ENCODE data around the gene HMCN2.
A peak's percentile ranks its signal among the peaks of the same experiment; 100 is the strongest.
"Not testable (repeated sequence)": the region's sequence is repeated elsewhere in the genome, so short reads cannot be mapped to it uniquely, and the experiment has no call there.

Gene HMCN2

DNA sequence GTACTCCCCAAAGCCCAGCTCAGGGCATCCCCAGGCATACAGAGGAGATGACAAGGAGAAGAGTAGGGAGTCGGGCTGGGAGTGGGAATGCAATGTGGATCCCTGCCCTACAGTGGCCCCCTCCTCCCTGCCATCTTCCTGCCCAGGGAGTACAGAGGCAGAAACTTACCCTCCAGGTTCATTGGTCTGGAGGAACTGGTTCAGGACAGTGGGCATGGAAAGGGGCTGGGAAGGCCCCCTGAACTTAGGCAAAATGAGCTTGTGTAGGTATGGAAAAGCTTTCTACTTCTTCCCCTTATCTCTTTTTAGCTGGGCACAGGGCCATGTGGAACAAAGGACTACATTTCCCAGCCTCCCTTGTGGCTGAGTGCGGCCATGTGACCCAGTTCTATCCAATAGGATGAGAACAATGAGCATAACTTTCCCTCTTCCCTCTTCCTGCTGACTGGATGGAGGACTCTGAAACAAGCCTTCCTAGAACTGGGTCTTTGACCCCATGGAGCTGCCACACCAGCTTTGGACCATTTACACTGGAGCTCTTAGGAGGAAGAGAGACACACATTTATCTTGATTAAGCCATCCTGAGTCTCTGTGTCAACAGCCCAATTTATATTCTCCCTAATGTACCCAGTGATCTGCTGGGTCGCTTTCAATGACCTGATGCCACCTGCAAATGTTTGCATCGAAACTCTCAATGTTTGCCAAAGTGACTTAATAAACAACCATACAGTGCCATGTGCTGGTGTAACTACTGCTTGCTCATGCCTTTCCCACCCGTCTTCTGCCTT is 25.0 kb upstream of the HMCN2 start:
- DNase-seq (ENCODE audit: low read depth in 2 of 2) = no peak

DNA sequence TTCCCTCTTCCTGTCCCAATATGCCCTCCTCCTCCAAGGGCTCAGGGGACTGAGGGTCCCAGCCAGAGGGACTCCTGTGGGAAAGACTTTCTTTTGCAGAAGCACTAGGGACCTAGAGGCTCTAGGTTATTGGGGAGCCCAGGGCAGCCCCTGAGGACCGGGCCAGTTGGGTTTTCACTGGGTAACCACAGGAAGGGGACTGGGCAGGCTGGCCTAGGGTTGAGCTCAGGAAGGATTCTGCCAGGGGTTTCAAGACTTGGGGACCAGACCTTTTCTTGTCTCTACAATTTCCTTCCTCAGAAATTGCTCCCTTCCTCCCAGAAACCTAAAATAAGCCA is 24.4 kb upstream of the HMCN2 start:
- DNase-seq (ENCODE audit: low read depth in 2 of 2) = no peak

DNA sequence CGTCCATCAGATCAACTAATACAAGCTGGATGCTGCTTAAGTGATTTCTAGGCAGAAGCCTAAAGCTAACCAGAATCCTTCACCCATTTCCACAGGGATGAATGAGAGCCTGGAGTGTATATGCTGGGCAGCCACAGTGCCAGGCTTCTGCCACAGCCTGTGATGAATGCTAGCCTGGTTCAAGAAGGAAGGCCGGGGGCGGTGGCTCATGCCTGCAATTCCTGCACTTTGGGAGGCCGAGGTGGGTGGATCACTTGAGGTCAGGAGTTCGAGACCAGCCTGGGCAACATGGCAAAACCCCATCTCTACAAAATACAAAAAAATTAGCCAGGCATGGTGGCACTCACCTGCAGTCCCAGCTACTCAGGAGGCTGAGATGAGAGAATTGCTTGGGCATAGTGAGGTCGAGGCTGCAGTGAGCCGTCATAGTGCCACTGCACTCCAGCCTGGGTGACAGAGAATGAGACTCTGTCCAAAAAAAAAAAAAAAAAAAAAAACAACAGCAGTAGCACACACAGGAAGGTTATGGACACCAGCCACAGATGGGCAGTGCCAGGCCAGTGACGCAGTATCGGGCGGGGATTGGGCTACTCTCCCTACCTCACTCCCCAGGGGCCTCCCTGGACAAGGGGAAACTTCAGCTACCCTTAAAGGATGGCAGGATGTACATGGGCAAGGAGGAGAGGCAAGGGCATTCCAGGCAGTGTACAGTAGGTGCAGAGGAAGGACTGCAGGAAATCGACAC is 23.1 kb upstream of the HMCN2 start:
- DNase-seq (ENCODE audit: low read depth in 2 of 2) = no peak

DNA sequence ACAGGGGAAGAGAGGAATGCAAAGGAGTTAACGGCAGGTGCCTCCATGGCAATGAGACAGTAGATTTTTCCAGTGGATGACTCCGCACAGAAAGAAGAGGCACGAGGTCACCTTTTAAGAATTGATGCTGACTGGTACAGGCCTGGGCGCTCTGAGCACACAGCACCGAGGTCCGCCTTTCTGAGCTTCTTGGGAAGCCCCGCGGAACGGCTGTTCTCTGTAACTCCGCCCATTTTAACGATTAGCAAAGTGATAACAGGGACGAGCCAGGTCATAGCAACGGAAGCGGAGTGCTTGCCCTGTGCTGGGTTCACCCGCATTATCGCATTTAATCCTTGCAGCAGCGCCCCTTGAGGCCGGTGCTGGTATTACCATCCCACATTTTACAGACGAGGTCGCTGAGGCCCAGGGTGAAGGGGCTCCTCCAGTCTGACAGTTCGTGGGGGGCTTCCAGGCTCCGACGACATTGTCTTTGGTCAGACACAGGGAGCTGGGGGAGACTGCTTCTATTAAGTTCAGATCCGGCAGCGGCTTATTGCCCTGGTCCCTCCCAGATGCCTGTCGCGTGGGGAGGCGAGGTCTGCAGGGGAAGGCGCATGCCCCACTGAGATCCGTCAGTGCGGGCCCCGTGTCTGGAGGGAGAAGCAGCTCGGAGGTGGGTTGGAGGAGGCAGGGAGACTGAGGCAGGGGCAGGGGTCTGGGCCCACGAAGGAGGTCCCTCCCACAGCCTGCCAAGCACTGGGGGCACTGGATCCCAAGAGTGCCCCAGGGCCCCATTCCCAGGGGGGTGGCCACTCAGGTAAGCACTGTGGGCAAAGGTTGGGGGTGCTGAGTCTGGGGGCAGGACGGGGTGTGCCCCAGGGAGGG is 22.3 kb upstream of the HMCN2 start:
- peak; percentile 66 to 80 for DNase-seq (ENCODE audit: low read depth in 2 of 2)

- DNase-seq (ENCODE audit: low read depth in 2 of 2) = no peak
Measured at GRCh38 chr9:130243882-130244170, 21.7 kb upstream of the HMCN2 start.

DNA sequence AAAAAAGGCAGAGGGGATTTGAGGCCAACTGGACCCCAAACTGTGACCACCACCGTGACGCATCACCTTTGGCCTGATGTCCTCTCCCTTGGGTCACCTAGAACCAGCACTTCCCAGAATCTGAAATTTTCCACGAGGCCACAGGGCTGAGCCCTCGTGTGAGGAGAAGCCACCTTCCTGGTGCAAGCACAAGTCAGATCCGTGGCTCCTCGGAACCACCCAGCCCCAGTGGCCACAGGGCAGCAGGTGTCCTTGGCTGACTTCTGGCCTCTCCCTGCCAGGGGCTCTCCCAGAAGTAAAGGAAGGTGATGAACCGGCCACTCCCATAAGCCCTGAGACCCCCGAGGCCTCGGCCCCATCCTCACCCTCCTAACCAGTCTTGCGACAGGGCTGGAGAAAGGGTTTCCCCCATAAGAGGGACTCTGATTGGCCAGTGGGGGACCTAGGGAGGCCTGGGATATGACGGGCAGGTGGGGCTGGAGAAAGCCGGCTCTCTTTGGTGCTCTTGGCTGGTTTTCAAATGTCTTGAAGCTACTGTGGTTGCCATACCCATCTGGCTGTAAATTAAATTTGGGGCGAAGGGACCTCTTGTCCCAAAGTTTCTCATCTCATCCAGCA is 20.9 kb upstream of the HMCN2 start:
- DNase-seq (ENCODE audit: low read depth in 2 of 2) = no peak

- DNase-seq (ENCODE audit: low read depth in 2 of 2) = no peak
Measured at GRCh38 chr9:130245474-130245873, 20.1 kb upstream of the HMCN2 start.

DNA sequence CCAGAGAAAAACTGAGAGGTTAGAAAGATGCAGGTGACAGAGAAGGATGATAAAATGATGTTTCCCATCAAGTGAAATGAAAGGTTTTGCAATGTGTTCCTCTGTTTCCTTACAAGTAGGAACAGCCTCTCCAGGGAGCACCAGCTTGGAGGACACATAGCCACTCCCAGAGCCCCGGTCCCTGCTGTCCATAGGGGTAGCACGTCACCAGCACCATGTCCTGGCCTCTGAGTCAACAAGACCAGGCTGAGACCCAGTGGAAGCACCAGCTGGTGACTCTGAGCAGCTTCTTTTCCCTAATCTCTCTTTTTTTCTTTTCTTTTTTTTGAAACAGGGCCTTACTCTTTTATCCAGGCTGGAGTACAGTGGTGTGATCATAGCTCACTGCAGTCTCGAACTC is 19.4 kb upstream of the HMCN2 start:
- DNase-seq (ENCODE audit: low read depth in 2 of 2) = no peak

DNA sequence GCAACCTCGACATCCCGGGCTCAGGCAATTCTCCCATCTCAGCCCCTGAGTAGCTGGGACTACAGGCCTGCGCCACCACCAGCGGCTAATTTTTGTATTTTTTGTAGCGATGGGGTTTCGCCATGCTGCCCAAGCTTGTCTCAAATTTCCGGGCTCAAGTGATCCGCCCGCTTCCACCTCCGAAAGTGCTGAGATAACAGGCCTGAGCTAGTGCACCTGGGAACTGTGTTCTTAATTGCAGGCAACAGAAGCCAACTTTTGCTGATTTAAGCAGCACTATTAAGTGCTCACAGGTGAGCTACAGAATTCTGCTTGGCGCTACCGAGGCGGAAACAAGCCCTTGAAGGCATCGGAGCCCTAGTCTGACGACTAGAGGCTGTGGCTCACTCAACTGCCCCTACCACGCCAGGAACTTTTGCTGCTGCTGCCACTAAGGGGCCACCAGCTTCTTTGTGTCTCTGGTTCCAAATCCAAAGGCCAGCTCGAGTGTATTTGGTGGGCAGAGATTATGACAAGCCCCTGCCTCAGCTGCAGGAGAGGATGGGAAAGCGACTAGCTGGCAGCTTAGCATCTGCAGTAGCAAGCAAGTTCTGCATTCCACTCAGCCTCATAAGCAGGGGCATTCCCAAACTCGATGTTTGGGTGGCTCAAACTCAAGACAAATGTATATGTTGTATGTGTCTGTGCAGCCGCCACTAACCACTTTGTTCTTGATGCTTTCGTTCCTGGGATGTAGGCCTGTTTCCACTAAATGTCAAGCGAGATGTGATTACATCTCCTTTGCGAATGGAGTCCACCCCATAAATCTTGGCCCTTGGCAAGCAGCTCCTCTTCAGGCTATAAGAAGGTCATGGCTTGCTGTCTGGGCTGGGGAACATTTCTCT is 10.6 kb upstream of the HMCN2 start:
- DNase-seq (ENCODE audit: low read depth in 2 of 2) = no peak

DNA sequence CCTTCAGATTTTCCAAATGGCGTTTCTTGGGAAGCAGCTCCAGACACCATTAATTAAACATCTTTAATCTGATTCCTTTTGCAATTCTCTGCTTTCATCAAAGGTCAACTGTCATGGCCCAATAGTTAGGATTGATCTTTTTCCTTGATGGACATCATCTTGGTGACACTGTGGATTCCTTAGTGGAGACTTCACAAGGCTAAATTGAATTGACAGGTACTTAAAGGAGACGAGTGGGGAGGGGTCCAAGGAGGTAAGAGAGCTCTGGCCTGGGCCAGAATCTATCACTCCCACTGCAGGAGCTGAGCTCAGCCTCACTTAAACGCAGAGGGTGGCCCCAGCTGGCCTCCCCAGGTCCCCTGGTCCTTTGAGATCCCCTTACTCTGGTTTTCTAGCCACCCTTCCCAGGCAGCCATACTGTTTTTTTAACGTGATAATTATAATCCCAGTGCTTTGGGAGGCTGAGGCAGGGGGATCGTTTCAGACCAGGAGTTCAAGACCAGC is 9.9 kb upstream of the HMCN2 start:
- no peak for DNase-seq (ENCODE audit: low read depth in 2 of 2)

DNA sequence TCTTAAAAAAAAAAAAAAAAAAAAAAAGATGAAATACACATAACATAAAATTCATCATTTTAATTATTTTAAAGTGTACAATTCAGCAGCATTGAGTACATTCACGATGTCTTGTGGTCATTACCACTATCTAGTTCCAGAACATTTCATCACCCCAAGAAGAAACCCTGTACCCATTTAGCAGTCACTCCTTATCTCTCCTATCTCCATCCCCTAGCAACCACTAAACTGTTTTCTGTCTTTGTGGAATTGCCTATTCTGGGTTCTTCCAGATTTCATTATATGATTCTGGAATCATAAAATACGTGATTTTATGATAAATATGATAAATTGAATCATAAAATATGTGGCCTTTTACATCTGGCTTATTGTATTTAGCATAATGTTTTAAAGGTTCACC is 8.9 kb upstream of the HMCN2 start:
- DNase-seq (ENCODE audit: low read depth in 2 of 2) = no peak

GRCh38 chr9:130258137-130258536 is 7.4 kb upstream of the HMCN2 start:
- not testable (repeated sequence) for DNase-seq (ENCODE audit: low read depth in 2 of 2)

- no peak for DNase-seq (ENCODE audit: low read depth in 2 of 2)
Measured at GRCh38 chr9:130259044-130259443, 6.5 kb upstream of the HMCN2 start.

- DNase-seq (ENCODE audit: low read depth in 2 of 2) = no peak
Measured at GRCh38 chr9:130260816-130261765, 4.5 kb upstream of the HMCN2 start.

DNA sequence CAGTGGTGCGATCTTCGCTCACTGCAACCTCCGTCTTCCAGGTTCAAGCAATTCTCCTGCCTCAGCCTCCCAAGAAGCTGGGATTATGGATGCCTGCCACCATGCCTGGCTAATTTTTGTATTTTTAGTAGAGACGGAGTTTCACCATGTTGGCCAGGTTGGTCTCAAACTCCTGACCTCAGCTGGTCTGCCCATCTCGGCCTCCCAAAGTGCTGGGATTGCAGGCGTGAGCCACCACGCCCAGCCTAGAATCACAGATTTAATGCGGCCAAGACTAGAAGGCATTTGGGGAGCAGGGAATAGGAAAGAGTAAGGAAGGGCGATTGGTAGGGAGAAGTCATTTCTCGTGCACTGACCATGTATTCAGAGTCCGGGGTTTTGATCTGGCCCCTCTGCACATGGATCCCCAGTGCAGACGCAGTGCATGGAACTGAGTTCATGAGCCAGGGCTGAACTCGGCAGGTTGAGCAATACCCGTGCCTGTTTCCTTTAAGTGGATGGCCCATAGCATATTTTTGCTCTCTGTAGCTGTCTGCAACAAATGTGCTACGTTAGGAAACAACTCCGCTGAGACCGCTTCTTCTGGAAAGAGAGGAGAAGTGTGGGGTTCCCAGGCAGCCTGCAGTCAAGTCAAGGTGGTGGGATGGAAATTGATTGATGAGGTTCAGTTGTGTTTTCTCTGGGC is 3.4 kb upstream of the HMCN2 start:
- no peak for DNase-seq (ENCODE audit: low read depth in 2 of 2)

DNA sequence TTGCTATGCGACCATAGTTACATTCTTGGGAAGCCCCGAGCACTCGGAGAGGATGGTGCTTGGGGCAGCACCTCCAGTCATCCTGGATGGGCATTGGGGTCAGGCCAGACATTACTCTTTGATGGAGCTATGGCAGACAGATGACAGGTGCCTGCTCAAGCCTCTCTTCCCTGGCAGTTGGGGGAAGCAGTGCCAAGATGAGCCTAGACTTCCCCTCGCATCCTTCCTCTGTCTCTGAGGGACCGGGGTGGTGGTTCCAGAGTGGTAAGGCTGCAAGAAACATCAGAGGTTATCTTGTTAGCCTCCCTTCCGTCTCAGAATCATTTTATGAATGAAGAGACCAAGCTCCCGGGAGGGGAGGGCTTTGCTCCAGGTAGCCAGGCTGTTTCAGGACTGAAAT is 2.8 kb upstream of the HMCN2 start:
- no peak for DNase-seq (ENCODE audit: low read depth in 2 of 2)

DNA sequence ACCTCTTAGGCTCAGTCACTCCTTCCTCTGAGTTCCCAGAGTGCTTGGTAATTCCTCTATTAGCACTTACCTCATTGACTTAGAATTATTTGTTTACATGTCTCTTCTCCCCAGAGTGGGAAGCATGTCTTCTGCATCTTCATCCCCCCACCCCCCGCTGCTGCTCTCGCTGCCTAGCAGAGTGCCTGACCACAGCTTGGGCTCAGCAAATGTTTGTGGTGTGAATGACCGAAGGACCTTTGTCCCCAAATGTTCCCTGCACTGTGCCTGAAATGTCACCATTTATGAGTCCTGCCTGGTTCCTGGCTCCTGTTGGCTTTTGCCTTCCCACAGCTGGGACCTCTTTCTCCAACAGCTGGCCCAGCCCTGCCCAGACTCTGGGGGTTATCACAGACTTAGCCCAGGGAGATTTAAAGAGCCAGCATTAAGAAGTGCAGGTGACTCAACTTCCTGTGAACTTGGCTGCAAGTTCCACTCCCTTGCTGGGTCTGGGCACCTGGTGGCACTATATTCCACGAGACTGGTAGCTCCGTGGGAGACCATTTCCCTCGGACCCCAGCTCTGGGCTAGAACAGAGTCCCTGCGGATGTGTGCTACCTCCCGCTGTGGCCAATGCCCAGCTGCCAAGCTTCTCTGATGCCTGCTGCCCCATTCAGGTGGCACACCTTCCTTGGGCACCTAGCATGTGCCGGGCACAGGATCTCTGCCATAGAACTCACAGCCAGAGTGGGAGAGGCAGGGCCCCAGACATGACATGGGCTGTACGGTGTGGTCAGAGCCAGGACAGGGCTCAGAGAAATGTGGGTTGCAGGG is 1.8 kb upstream of the HMCN2 start:
- no peak for DNase-seq (ENCODE audit: low read depth in 2 of 2)

Data from stimulated activated CD8-positive, alpha-beta memory T cell treated with anti-CD3 and anti-CD28 coated beads, Interleukin-2, amount 100 ng/mL, for 48 hours (primary cell).